ENCODE data around the gene ABCA7. TPM values are rescaled to one million over a fixed set of nuclear protein-coding genes. Genes with fewer than 3 reads are reported as not detected.

ABCA7 gene
- total RNA-seq, 4 donors from 2014 or later = 0.59 to 10.4 (median 2.7) TPM

GRCh38 chr19:1011831-1012333, 28.0 kb upstream of the ABCA7 start:
- Histone ChIP-seq H3K9me3 (no peaks in the 10 kb centered on the region), H3K27me3 (no peaks in the 10 kb centered on the region), H3K27ac (no peak overlapping the region), H3K4me3 (no peak overlapping the region), H3K4me1 (peaks cover 0 to 9% of the 10 kb centered on the region in 2 donors), H3K36me3 (no peaks in the 10 kb centered on the region)
- DNase-seq = no peak
- intact Hi-C loops (cut with DNase I; ENCODE audit: low total_unique reads) = no loop called here
- TF ChIP-seq, protein P1, sequence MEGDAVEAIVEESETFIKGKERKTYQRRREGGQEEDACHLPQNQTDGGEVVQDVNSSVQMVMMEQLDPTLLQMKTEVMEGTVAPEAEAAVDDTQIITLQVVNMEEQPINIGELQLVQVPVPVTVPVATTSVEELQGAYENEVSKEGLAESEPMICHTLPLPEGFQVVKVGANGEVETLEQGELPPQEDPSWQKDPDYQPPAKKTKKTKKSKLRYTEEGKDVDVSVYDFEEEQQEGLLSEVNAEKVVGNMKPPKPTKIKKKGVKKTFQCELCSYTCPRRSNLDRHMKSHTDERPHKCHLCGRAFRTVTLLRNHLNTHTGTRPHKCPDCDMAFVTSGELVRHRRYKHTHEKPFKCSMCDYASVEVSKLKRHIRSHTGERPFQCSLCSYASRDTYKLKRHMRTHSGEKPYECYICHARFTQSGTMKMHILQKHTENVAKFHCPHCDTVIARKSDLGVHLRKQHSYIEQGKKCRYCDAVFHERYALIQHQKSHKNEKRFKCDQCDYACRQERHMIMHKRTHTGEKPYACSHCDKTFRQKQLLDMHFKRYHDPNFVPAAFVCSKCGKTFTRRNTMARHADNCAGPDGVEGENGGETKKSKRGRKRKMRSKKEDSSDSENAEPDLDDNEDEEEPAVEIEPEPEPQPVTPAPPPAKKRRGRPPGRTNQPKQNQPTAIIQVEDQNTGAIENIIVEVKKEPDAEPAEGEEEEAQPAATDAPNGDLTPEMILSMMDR (IDR thresholded peaks at IDR 0.05) = no peak
- TF ChIP-seq POLR2A (IDR thresholded peaks at IDR 0.05) = no peak

DNA sequence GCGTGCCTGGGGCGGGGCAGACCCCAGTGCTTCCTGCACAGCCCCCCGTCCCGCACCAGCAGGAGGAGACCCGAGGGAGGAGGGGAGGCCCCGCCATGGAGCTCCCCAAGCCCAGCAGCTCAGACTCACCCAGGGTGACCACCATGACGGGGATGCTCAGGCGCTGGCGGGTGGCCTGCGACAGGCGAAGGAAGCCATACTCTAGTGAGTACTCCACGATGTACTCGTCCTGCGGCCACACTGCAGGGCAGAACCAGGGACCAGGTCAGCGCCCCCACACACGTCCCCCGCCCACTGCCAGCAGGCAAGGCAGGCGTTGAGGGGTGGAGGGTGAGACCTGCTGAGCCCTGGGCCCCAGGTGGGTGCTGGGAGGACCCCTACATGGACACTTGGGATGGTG, 27.6 kb upstream of the ABCA7 start:
- no peak for DNase-seq
- TF ChIP-seq POLR2A (IDR thresholded peaks at IDR 0.05) = no peak
- TF ChIP-seq, protein P1 (IDR thresholded peaks at IDR 0.05) = no peak
- Histone ChIP-seq H3K27me3 (no peaks in the 10 kb centered on the region), H3K36me3 (no peaks in the 10 kb centered on the region), H3K4me1 (peaks cover 1 to 13% of the 10 kb centered on the region in 2 donors), H3K27ac (no peak overlapping the region), H3K4me3 (no peak overlapping the region), H3K9me3 (no peaks in the 10 kb centered on the region)
- intact Hi-C loops (cut with DNase I; ENCODE audit: low total_unique reads) = no loop called here

DNA sequence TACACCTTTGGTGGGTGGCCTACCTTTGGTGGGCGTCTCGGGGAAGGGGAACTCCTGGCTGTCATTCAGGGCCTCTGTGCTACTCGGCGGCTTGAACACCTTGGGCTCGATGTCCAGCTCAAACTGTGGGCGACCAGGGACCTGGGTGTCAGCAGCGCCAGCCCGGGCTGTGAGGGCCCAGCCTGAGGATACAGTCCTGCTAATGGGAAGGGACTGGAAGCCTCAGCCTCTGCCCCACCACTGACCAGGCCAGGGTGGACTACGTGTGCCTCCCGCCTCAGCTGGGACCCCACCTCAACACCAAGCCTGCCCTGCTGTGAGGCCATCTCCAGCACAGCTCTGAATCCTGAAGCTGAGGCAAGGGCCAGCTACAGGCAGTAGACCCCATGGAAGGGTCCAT, 26.7 kb upstream of the ABCA7 start:
- Histone ChIP-seq H3K27me3 (no peaks in the 10 kb centered on the region), H3K9me3 (no peaks in the 10 kb centered on the region), H3K27ac (no peak overlapping the region), H3K4me1 (peaks cover 4 to 22% of the 10 kb centered on the region in 2 donors), H3K36me3 (no peaks in the 10 kb centered on the region), H3K4me3 (no peak overlapping the region)
- no peak for DNase-seq
- no peak for TF ChIP-seq POLR2A (IDR thresholded peaks at IDR 0.05)
- TF ChIP-seq, protein P1 (IDR thresholded peaks at IDR 0.05) = no peak
- intact Hi-C loops (cut with DNase I; ENCODE audit: low total_unique reads) = no loop called here

GRCh38 chr19:1014161-1015060, 25.5 kb upstream of the ABCA7 start:
- intact Hi-C loops (cut with DNase I; ENCODE audit: low total_unique reads) = loop anchor here (5.0 kb wide), 1 partner anchor 178 kb away; no protein-coding TSS in a partner anchor
- peaks cover 6 to 34% of the 10 kb centered on the region in 2 donors for H3K4me1 ChIP-seq

More at GRCh38 chr19:1014161-1015060, 25.5 kb upstream of the ABCA7 start:
- no peaks in the 10 kb centered on the region for H3K27me3 ChIP-seq
- no peak overlapping the region for H3K27ac ChIP-seq
- H3K36me3 ChIP-seq = no peaks in the 10 kb centered on the region
- H3K9me3 ChIP-seq = no peaks in the 10 kb centered on the region
- TF ChIP-seq, protein P1 (IDR thresholded peaks at IDR 0.05) = no peak
- TF ChIP-seq POLR2A (IDR thresholded peaks at IDR 0.05) = no peak
- DNase-seq = no peak
- no peak overlapping the region for H3K4me3 ChIP-seq

Data from uterus (tissue), 4 donors.